AG08396 (cell line): ENCODE results near the gene SURF2.
A peak's percentile ranks its signal among the peaks of the same experiment; 100 is the strongest.

Experiments
- DNase-seq: peaks from one replicate; pipeline ENCODE4 v3.0.0; 2012; ENCODE audit warnings: low spot score, mixed read lengths

SURF2 gene

DNA sequence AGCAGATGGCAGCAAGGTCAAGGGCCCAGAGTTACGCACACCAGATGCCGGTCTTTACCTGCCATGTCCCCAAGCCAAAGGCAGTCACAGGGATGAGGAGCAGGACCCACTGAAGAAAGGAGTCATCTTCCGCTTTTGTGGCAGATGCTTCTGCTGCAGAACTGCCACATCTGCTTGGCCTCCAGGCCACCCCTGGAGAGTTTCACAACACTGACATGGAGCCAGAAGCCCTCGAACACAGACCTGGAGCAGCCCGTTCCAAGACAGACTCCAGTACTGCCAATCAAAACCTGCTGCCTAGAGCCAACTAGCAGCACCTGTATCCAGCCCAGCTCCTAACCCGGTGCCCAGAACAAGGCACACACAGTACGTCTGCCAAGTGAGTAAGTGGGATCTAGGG lies 1.6 kb upstream of the SURF2 start:
- no peak for DNase-seq

DNA sequence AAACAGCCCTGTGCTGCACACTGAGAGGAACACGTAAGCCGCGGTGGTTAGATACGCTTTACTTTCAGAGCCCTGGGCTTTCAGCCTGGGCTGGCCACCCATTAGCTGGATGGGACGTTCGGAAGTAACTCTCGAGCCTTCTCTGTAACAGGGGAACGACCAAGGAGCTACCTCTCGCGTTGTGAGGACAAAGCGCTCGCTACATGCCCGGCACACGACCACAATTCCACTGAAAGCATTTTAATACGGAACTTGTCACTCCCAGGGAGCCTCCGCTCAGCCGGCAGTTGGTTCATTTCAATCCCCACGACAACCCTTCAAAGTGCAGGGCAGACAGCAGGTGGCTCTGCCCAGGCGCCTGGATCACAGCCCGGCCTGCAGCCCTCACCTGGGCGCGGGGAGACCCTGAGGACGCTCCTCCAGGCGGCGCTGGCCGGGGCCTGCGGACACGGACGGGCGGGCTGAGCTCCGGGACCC lies 431 bp upstream of the SURF2 start:
- no peak for DNase-seq

DNA sequence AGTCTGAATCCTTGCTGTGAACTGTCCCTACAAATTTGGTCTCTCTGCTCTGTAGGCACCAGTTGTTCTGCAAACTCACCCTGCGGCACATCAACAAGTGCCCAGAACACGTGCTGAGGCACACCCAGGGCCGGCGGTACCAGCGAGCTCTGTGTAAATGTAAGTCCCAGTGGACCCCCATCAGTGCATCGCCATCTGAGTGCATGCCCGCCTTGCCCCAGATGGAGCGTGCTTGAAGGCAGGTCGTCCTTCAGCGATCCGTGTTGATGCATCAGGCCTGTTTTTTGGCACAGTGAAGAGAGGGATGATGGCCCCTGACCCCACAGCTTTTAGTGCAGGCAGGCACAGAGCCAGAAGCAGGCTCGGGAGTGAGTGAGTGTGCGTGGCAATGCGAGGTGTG lies 1.3 kb downstream of the SURF2 start:
- no peak for DNase-seq

DNA sequence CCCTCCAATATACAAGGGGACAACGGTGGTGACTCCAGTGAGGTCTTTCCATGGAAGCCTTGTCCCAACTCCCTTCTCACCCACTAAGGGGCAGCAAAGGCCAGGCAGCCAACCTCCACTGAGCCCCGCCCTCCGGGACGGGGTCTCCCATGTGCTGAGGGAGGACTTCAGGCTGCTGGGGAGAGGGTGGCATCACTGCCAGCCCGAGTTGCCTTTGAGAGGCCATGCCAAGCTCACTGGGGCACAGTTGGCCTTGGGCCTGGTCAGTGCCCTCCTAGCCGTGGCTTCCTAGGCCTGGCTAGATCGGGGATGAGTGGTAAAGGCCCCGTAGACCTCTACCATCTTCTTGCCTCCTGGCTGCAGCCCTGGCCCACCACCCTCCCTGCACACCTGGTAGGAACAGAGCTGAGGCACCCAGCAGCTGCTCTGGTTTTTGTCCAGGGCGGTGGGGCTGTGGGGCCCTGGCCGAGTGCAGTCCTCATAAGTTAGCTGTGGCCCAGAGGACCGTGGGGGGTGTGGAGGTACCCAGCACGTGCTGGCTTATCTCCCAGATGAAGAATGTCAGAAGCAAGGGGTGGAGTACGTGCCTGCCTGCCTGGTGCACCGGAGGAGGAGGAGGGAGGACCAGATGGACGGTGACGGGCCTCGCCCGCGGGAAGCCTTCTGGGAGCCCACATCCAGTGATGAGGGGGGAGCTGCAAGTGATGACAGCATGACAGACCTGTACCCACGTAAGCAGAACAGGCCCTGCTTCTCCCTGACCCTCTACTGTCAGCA lies 3.2 kb downstream of the SURF2 start:
- no peak for DNase-seq

DNA sequence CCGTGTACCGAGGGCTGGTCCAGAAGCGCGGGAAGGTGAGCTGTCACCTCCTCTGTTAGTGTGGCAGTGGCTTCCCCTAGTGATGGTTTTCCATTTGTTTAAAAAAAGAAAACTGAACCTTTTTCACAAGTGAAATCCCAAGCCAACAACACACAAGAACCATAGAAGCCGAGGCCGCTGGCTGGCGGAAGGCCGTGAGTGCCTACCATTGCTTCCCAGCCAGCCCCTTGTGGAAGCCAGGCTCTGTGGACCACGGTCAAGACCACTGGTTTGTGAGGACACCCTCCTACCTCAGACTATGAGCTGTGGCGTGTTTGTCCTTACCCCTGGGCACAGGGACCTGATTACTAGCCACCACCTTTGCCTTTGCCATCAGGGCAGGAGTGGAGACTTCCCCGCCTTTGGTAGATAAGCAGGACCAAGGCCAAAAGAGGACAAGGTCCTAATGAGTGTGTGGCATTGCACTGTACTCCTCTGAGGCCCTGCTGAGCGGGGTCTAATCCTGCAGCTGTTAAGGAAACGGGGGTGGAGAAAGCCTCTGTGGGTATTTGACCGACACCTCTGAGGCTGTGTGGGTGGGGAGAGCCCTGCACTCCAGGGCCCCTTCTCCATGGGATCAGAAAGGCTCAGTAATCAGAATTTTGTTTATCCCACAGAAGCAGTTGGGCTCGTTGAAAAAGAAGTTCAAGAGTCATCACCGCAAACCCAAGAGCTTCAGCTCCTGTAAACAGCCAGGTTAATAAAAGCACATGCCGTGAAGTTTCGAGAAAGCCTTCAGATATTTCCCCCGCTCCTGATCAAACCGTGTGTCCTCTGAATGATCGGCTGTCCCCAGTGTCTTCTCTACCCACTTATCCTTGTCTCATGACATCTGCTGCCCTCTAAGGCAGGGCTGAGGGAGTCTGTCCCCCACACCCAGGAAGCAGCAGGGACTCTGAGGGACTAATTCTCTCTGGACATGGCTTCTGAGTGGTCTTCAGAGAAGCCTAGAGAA lies 4.3 kb downstream of the SURF2 start:
- no peak for DNase-seq

DNA sequence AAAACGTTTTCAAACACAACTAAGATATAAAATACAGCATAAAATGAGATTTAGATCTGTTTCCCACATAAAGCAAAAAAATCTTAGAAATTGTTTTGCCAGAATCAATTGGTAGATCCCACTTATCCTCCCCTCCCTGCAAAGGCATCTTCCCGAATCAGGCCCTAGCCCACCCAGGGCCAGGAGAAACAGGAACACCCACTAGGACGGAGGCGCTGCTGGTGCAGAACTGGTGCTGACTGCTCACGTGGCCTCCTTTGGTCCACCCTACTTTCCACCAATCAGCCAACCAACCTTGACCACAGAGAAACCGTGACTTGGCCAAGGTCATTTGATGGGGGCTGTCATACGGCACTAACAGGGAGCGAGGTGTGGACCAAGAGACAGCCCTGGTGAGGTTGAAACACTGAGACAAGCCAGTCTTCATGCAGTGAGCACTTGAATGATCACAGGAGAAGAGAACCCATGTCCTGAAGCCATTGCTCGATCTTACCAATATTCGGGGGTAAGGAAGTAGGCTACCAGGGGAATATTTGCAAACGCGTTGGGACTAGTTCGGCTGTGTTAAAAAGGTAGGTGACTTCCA lies 5.2 kb downstream of the SURF2 start:
- no peak for DNase-seq

DNA sequence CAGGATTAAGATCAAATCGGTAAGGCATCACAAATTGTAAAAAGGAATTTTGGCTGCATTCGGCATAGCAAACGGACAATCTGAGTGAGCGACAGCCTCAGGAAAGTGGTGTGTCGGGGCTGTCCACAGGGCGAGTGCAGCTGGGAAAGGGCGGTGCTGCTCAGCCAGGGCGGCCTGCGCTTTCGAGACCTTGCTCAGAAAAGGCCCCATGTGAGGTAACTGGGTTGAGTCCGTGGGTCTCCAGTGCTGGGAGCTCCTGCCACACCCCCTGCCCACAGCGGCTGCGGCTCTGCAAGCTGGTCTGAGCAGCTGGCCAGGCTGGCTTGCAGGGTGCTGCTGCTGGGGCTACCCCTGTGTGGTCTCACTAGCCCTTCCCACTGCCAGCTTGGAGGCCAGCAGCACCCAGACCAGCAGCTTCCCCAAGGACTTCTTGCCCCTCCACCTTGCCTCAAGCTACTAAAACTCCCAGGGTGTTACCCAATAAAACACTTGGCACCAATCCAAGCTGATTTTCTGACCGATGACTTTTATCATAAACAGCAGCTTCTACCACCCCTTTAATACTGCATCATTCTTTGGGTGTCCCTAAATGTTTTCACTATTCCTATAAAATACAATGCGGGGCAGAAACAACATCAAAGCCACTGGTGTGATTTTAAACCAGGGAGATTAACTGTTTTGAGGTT lies 6.2 kb downstream of the SURF2 start:
- no peak for DNase-seq

DNA sequence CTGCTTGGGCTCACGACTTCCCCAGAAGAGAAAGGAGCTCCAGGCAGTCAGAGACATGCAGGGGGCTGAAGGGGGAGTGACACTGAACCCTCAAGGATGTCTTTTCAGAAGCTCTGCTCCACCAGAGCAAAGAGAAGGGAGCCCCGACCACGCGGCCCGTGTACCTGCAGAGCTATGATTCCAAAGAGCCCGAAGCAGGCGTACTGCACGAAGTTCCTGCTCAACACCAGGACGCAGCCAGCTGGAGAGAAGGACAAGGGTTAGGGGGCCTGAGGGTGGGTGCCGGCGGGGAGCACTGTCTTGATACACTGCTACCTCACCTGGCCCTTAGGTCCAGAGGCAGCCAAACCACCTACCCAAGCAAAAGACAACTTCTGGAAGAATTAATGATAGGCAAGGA lies 10.1 kb downstream of the SURF2 start:
- DNase-seq, result no peak

DNA sequence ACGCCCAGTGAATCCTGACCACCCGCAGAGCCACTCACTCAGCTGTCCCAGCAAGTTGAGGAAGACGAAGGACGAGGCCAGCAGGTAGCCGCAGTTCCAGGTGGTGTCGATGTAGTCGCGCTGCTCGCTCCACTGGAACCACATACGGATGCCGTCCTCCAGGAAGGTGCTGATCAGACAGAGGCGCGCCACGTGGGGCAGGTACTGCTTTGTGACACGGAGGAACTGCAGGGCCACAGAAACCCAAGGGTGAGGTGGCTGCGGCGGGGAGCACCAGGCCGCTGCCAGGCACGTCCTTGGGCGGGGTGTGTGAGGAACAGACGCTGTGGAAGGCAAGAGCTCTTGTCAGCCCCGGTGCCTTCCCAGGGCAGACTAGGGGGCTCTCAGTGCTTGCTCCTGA lies 10.9 kb downstream of the SURF2 start:
- no peak for DNase-seq

DNA sequence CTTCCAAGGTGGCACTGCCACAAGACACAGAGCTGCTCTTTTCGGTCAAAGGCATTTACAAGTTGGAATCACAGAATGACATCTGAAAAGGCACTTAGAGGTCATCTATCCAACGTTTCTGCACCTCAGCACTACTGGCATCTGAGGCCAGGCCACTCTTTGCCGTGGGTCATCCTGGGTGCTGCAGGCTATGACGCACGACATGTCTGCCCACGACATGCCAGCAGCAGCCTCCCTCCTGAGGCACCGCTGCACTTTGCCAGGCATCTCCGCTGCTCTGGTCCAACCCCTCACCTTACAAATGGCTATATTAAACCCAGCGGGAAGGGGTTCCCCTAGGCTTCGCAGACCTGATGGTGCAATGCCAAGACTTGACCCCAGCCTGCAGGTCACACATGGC lies 11.4 kb downstream of the SURF2 start:
- no peak for DNase-seq

DNA sequence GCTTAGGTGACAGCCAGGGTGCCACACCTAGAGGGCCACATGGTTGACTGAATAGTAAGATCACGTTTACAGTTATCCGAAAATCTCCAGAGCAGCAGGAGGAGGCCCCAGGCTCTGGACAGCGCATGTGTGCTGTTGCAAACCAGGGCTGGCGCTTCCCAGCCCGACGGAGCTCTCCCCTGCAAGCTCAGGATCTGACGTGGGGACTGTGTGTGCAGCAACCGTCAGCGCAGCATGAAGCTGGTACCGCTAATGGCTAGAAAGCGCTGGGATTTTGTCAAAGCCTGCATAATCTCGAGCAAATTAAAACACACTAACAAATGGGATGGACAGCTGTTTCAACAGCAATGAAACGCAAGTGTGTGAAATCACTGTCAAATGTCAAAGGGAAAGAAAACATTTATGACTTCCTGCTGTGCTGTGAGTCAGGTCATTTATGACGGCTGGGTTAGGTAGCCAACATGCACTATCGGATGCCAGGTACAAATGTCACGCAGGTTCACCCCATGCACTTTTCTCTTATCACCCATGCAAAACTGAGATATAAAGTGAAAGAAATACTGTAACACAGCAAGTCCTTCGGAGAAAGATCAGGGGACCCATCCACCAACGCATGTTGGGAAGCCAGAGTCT lies 12.0 kb downstream of the SURF2 start:
- DNase-seq, result no peak

DNA sequence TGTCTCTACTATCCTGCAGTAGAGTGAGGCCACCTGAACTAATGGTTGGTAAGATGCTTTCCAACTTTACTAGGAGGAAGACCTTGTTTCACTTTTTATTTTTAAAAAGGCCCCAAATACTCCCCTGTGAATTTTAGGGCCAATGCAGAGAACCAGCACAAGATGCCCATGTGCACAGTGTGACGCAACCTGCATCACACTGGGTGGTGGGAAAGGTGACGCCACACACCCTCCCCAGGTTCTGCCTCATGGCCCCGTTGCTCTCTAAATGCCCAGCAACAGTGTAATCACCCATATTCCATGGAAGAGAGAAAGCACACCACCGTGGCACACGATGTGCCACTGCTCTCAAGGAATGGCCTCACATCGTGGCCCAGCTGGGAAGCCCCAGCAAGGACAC lies 13.1 kb downstream of the SURF2 start:
- DNase-seq, result no peak

DNA sequence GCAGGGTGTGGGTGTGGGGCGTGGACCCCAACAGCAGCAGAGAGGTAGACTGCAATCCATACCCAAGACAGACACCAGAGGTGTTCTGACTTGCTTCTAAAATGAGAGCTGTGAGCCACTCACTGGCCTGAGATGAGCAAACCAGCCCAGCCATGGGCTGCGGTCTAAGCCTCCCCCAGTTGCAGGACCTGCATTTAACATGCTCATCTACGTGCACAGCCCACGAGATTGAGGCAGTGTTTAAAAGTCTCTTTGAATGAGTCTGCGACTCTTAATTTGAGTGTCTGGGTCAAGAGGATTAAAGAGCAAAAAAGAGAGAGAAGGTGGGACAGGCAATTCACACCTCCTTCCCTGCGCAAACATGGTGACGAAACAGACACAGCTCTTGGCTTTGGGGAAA lies 13.6 kb downstream of the SURF2 start:
- no peak for DNase-seq

DNA sequence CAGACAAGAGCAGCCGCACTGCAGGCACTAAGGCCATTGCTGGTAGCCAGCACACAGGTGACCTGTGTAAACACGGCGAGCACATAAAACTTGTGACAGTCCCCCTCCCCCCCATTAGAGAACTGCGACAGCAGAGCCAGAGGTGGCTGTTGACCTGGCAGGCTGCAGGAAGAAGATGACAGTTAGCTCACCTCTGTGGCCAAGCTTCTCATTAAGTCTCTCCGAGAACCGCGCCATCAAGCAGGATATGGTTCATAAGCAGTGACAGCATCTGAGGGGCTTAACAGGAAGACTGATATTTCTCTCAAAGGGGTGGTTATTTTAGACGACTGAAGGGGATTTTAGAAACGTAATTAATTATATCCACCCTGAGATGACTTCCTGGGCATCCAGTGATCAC lies 14.3 kb downstream of the SURF2 start:
- DNase-seq, result no peak

DNA sequence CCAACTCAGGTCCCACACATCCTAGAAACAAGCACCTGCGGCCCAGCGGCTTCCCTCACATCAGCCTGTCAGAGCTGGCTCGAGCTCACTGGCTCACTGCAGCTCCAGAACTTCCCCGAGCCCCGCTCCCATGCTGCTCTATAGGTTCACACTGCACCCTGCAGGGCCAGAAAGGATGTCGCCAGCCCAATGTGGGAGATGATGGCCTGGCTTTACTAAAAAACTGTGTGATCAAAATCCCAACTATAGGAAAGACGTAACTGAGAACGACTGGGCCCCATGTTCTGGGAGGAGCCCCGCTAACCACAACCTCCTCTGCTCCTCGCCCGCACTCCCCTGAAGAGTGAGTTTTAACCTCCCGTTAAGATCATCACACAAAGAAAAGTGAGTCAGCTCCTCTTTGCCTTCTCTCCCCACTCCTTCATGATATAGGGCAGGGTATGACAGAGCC lies 14.9 kb downstream of the SURF2 start:
- DNase-seq, result no peak

DNA sequence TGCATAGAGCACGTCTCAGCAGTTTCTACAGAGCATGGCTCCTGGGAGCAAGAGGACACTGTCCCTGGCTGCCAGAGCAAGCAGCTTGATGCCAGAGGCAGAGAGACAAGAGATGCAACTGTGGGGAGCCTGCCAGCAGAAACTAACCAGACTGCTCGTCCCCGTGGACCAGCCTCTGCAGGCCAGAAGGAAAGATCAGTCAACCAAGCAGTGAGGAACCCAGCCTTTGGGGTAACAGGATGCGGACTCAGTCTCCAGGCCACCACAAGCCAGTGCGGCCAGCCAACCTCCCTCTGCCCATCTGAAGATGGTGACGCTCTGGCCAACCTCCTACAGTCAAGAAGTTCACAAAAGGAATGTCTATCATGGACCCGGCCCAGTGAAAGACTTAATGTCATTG lies 15.8 kb downstream of the SURF2 start:
- no peak for DNase-seq

DNA sequence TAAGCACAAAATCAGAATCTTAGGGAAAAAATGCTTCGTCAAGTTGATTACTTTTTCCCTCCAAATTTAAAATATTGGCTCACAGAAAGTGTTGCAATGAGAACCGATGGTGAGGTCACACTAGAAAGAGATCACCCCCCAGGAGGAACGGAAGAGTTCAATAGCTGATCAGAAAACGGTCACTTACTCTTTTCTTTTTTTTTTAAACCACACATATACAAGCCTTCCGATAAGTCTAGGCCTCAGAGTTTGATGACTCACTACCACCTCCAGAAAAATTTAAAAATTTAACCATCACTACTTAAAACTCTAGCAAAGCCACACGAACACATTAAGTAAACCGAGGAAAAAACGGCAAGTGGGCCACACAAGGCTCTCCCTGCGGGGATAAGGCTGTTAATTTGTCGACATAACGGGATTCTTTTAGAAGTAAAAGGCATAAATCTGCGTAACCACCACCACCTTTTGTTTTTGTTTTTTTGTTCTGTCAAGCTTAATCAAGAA lies 18.3 kb downstream of the SURF2 start:
- DNase-seq, result peak; percentile 75

DNA sequence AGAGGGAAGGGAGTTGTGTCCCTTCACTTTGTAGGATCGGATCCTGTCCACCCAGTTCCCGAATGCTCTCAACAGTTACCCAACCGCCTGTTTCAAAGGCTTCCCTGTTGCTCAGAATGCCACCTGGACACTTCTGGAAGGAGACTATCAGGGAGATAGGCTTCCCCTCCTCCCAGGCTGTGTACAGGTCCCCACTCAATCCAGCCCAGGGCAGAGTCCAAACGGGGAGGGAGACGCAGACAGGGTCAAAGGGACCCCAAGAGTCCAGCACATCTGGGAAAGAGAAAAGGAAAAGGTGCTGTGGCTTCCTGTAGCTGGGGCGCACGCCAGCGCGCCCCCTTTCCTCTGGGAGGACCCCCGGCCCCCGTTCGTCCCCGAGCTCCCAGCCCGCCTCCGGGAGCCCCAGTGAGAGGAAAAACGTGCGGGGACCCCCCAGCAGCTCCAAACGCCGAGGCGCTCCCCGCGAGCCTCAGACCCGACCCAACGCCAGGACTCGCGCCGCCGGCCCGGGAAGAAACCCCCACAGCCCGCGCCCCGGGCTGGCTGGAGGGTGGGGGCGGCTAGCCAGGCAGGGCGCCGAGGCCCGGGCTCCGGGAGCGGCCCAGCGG lies 18.9 kb downstream of the SURF2 start:
- peak; percentile 67 for DNase-seq

DNA sequence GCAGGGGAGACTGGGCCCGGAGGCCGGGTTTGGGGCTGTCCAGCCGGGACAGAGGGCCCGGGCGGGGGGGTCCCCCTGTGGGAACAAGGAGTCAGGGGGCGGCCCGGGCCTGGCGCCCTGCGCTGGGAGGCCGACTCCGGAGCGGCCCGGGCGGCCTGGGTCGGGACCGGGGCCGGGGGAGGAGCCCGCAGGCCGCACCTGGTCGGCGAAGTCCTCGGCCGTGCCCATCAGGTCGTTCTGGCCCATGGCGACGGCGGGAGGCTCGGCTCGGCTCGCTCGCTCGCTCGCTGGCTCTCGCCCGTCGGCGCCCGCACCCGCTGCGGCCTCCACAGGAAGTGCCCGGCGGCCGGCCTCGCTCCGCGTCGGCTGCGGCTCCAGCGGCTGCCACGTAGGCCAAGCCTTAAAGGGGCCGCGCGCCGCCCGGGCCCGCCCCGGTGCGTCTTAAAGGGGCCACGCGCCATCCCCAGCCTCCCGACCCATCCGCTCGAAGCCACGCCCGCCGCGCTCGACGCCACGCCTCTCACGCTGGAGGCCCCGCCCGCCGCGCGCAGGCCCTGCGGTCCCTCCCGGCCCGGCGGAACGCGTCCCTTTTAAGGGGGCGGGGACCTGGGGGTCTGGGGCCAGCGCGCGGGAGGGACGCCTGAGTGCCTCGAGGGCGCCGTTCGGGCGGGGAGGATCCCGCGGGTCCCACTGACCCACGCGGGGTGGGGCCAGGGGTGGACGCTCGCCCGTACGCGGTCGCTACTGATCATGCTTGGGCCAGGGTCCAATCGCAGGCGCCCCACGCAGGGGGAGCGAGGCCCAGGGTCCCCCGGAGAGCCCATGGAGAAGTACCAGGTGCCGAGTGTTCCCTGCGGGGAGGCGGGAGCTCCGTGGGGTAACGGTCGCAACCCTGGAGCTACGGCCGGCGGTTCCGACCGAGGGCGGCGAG lies 19.6 kb downstream of the SURF2 start, which contains the start of the genes STKLD1 and SURF4:
Gene STKLD1 (plus strand): TSS at position 643 of the 931 bp plus-strand sequence. CDS start 108 bp downstream, at position 751.
Gene SURF4 (minus strand): TSS at position 337 of the 931 bp plus-strand sequence. CDS start 91 bp downstream, at position 246.
- DNase-seq, result peak; percentile 100
